Epithelial cell of esophagus (primary cell): ENCODE data around the gene ABCF3.
"Not testable (repeated sequence)": the region's sequence is repeated elsewhere in the genome, so short reads cannot be mapped to it uniquely, and the experiment has no call there.

Source experiments
- DNase-seq: peaks from one replicate; pipeline ENCODE4 v3.0.0; 2010; ENCODE audit warnings: low read depth
- H3K4me3 ChIP-seq: 2 replicates; pipeline ENCODE4 v1.5.1; 2011; ENCODE audit warnings: mild to moderate bottlenecking, low read length, control low read depth
- CTCF ChIP-seq: IDR thresholded peaks from 2 replicates; pipeline ENCODE4 v1.5.1; 2011; ENCODE audit warnings: low read depth, mild to moderate bottlenecking, low read length, control low read depth, inconsistent platforms; ENCODE audit not compliant: insufficient read depth; ENCODE audit errors: missing control alignments

Gene ABCF3

GRCh38 chr3:184145751-184146270 is 40.2 kb upstream of the ABCF3 start:
- no peak for TF ChIP-seq CTCF
- no peak overlapping the region for H3K4me3 ChIP-seq
- no peak for DNase-seq

- no peak overlapping the region for H3K4me3 ChIP-seq
- TF ChIP-seq CTCF: no peak
- no peak for DNase-seq
Observed at GRCh38 chr3:184148076-184148475, 37.9 kb upstream of the ABCF3 start.

GRCh38 chr3:184149123-184149522 is 36.9 kb upstream of the ABCF3 start:
- no peak overlapping the region for H3K4me3 ChIP-seq
- DNase-seq: no peak
- TF ChIP-seq CTCF: no peak

- not testable (repeated sequence) for H3K4me3 ChIP-seq, DNase-seq
- peak; percentile 13 for TF ChIP-seq CTCF
Observed at GRCh38 chr3:184149770-184150169, 36.2 kb upstream of the ABCF3 start.

- peak; percentile 56 for DNase-seq
- no peak for TF ChIP-seq CTCF
- peak within 1 kb of the TSS; percentile 82 for H3K4me3 ChIP-seq
Observed at GRCh38 chr3:184154885-184155643, 30.9 kb upstream of the ABCF3 start, which contains the start of gene DVL3. TSS of gene DVL3 (plus strand) at chr3:184155377. CDS start at chr3:184155636, 259 bp downstream.

- TF ChIP-seq CTCF: no peak
- peak; percentile 51 for DNase-seq
- peak overlapping the region; percentile 82 for H3K4me3 ChIP-seq
Observed at GRCh38 chr3:184155644-184156521, 30.1 kb upstream of the ABCF3 start.
